Stomach (tissue), 9 donors: ENCODE measurements around the gene MCF2L. TPM values are rescaled to one million over a fixed set of nuclear protein-coding genes. Genes with fewer than 3 reads are reported as not detected.

Experiments
- DNase-seq, 2 donors: peaks; one replicate each; pipeline versions ENCODE4 v3.0.0 to v3.0.0-alpha.2; 2013 to 2019
- H3K27ac ChIP-seq, 5 donors: fragments of 200-600 bp in 4 of 5; sonication (generic) in 4 of 5; one replicate each; pipeline ENCODE4 v1.5.1; 2013 to 2019; ENCODE audit warnings: mild to moderate bottlenecking in 1 of 5, moderate library complexity in 1 of 5
- H3K27me3 ChIP-seq, 3 donors: fragments of 200-600 bp; sonication (generic); one replicate each; pipeline ENCODE4 v1.5.1; 2017 to 2019; ENCODE audit warnings: mixed run types in 1 of 3
- H3K36me3 ChIP-seq, 4 donors: fragments of 200-600 bp; sonication (generic); 1 replicate in 3 of 4; 2 replicates in 1 of 4; pipeline ENCODE4 v1.5.1; 2016 to 2019
- H3K4me1 ChIP-seq, 4 donors: fragments of 200-600 bp; sonication (generic); one replicate each; pipeline ENCODE4 v1.5.1; 2016 to 2019
- H3K4me3 ChIP-seq, 4 donors: fragments of 200-600 bp; sonication (generic) in 3 of 4; one replicate each; pipeline ENCODE4 v1.5.1; 2016 to 2019; ENCODE audit warnings: mild to moderate bottlenecking in 1 of 4
- H3K9me3 ChIP-seq, 4 donors: fragments of 200-600 bp; sonication (generic); one replicate each; pipeline ENCODE4 v1.5.1; 2016 to 2019
- EP300 ChIP-seq: sonication (generic); formaldehyde crosslinking; IDR thresholded peaks from one replicate; pipeline ENCODE4 v1.6.1; 2017; ENCODE audit warnings: antibody characterized with exemption
- POLR2A ChIP-seq, 4 donors: fragments of 450-650 bp; IDR thresholded peaks; one replicate each; pipeline ENCODE4 v1.6.1; 2016; ENCODE audit warnings: antibody characterized with exemption in 4 of 4, control low read depth in 2 of 4, mild to moderate bottlenecking in 1 of 4, moderate library complexity in 1 of 4
- POLR2AphosphoS5 ChIP-seq, 3 donors: sonication (generic); formaldehyde crosslinking; IDR thresholded peaks; one replicate each; pipeline ENCODE4 v1.6.1; 2016; ENCODE audit warnings: antibody characterized with exemption in 3 of 3
- WGBS, 5 donors: extraction: QIAGEN DNeasy Blood & Tissue Kit in 3 of 5; methylation state at CpG; one replicate each; pipeline versions ENCODE4 v1.1.5 to v1.1.7; 2013 to 2018; 5-methylcytosine and 5-hydroxymethylcytosine counted together
- intact Hi-C: fragments of 100-400 bp; cut with DNase I; formaldehyde crosslinking; loops from one replicate; pipeline ENCODE4 v1.15.1; 2023; ENCODE audit warnings: low total_unique reads
- polyA plus RNA-seq, 3 donors: library from polyadenylated mRNA; stranded (reverse); fragments of 200-250 nt; gene quantifications; one replicate each; pipeline ENCODE4 v1.2.3, GENCODE V29; 2013
- total RNA-seq, 5 donors: library from RNA; depleted of rRNA; stranded (reverse); fragments of >200 nt; gene quantifications; one replicate each; pipeline versions ENCODE4 v1.1.0 to v1.2.3, GENCODE V29; 2014 to 2016
- TF ChIP-seq, protein P1 (sequence below), 7 experiments: fragments of 450-650 bp in 4 of 7; fragments of 200-600 bp in 3 of 7; sonication (generic) in 3 of 7; IDR thresholded peaks; one replicate each; pipeline ENCODE4 v1.5.1; 2016 to 2019; ENCODE audit warnings: antibody characterized with exemption in 7 of 7, control low read depth in 2 of 7, mild to moderate bottlenecking in 1 of 7
- donor health status: healthy with polysubstance abuse.
- donor health status: Bipolar disorder and iron deficiency.
- donor health status: healthy.

The MCF2L gene
- total and polyA plus RNA-seq, 8 donors, result 10.8 to 363 (median 39.4) TPM

DNA sequence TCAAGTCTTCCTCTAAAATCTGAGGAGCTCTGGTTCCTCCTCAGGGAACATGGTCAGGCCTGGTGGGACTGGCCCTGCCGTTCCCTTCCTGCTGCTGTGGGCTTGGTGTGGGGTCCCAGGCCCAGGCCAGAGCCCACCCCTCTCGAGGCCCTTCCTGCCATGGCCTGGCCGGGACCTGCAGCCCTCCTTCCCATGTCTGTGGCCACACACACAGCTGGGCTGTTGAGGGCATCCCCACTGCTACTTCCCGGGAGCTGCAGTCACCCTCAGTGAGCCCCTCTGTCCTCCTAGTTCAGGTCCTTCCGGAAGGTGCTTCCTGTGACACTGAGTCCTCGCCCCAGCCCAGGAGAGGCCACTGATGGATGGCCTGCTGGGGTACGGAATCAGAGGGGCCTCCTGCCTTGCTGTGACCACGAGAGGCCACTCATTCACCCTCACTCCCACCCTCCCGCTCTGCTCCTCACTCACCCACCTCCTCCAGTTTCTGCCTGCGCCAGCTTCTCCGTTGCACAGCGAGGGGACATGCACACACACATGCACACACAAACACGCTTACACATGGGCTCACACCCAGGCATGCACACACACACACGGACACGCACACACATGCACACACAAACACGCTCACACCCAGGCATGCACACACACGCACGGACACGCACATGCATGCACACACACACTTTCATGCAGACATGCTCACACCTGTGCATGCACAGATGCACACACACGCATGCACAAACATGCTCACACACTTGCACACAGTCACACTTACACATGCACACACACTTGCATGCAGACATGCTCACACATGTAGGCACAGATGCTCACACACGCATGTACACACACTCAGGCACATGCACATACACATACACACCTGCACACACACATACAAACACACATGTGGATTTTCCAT lies 7.3 kb upstream of the MCF2L start:
- TF ChIP-seq EP300 (no peak), POLR2A (IDR thresholded peaks at IDR 0.05) (no peak), POLR2AphosphoS5 (IDR thresholded peaks at IDR 0.05) (no peak)
- TF ChIP-seq, protein P1, sequence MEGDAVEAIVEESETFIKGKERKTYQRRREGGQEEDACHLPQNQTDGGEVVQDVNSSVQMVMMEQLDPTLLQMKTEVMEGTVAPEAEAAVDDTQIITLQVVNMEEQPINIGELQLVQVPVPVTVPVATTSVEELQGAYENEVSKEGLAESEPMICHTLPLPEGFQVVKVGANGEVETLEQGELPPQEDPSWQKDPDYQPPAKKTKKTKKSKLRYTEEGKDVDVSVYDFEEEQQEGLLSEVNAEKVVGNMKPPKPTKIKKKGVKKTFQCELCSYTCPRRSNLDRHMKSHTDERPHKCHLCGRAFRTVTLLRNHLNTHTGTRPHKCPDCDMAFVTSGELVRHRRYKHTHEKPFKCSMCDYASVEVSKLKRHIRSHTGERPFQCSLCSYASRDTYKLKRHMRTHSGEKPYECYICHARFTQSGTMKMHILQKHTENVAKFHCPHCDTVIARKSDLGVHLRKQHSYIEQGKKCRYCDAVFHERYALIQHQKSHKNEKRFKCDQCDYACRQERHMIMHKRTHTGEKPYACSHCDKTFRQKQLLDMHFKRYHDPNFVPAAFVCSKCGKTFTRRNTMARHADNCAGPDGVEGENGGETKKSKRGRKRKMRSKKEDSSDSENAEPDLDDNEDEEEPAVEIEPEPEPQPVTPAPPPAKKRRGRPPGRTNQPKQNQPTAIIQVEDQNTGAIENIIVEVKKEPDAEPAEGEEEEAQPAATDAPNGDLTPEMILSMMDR (IDR thresholded peaks at IDR 0.05), result no peak
- Histone ChIP-seq H3K36me3 (no peaks in the 10 kb centered on the region), H3K27me3 (peaks cover 0 to 24% (median 0%) of the 10 kb centered on the region in 3 donors), H3K4me3 (no peak overlapping the region), H3K4me1 (peaks cover 0 to 9% (median 0%) of the 10 kb centered on the region in 4 donors), H3K27ac (no peak overlapping the region), H3K9me3 (no peaks in the 10 kb centered on the region)
- 78 to 86% (median 81%) methylated on average over 19 to 21 of the region's 21 CpGs for WGBS, 5 donors
- no peak for DNase-seq
- intact Hi-C loops, result no loop called here

DNA sequence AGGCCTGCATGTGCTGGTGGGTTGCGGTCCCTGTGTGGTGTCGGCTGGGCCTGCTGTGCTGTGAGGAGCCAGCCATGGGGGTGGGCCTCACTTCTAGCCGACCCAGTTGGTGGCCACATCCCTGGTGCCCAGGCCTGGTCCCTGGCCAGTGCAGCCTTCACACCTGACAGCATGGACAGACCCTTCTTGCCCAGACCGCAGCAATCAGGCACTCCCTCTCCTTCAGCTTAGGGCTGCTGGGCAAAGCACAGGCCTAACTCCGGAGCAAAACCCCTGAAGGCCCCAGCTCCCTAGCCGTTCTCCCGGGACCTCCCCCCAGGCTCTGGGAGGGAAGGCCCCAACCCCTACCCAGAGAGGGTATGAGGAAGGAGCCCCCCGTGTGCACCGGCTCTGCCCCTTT lies 6.6 kb upstream of the MCF2L start:
- Histone ChIP-seq H3K4me3 (no peak overlapping the region), H3K27me3 (peaks cover 0 to 25% (median 0%) of the 10 kb centered on the region in 3 donors), H3K36me3 (no peaks in the 10 kb centered on the region), H3K9me3 (no peaks in the 10 kb centered on the region), H3K27ac (no peak overlapping the region), H3K4me1 (peaks cover 0 to 5% (median 0%) of the 10 kb centered on the region in 4 donors)
- TF ChIP-seq POLR2A (IDR thresholded peaks at IDR 0.05) (no peak), EP300 (no peak), POLR2AphosphoS5 (IDR thresholded peaks at IDR 0.05) (no peak)
- TF ChIP-seq, protein P1 (IDR thresholded peaks at IDR 0.05), result no peak
- intact Hi-C loops, result no loop called here
- 53 to 84% (median 74%) methylated on average over 4 to 9 of the region's 9 CpGs for WGBS, 5 donors
- no peak for DNase-seq

DNA sequence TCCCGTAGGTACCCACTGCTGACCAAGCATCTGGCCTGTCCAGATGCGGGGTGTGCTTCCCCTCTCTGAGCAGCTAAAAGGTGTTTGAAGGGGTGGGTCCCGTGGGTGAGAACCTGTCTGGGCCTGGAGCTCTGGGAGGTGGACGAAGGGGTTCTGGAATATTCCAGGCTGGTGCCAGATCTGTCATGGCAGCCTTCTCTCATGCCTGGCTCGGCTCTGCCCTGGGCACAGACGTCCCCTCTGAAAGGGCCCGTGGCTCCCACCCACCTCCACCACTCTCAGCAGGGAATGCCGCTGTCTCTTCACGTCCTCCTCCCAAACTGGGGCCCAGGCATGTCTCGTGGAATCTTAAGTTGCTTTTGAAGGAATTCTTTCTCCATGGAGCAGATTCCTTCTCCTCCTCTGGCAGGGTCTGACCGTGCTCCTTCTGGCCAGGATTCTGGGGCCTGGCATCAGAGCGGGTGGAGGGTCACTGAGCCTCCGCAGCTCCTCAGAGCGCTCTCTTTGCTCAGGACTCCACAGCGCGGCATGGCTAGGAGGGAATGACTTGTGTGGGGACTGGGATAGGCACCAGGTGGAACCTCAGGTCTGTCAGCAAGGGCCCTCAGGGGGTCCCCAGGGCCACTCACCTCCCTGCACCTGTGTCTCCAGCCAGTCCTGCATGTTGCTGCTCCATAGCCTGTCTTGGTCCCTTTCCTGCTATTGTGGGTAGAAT lies 5.9 kb upstream of the MCF2L start:
- H3K9me3 ChIP-seq, result no peaks in the 10 kb centered on the region
- H3K27ac ChIP-seq, result no peak overlapping the region
- no peaks in the 10 kb centered on the region for H3K36me3 ChIP-seq
- H3K27me3 ChIP-seq, result peaks cover 0 to 31% (median 0%) of the 10 kb centered on the region in 3 donors
- DNase-seq, result no peak
- peaks cover 2 to 6% (median 4%) of the 10 kb centered on the region in 4 donors for H3K4me1 ChIP-seq
- intact Hi-C loops, result no loop called here
- no peak for TF ChIP-seq POLR2AphosphoS5 (IDR thresholded peaks at IDR 0.05)
- no peak for TF ChIP-seq POLR2A (IDR thresholded peaks at IDR 0.05)
- no peak for TF ChIP-seq EP300
- TF ChIP-seq, protein P1 (IDR thresholded peaks at IDR 0.05), result no peak
- no peak overlapping the region for H3K4me3 ChIP-seq
- 71 to 88% (median 79%) methylated on average over 11 to 16 of the region's 16 CpGs for WGBS, 5 donors

DNA sequence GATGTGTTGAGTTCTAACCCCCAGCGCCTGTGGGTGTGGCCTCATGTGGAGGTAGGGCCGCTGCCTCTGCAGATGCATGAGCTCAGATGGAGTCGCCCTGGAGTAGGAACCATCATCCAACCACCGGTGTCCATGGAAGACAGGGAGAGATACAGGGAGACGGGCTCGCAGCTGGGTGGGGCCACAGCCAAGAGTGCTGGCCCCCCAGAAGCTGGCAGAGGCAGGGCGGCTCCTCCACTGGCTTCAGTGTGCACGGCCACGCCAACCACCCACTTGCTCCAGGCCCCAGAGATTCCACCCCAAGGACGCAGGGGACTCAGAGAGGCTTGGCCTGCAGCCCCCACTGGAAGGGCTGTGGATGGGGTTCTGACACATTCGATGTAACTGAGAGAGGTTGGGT lies 5.4 kb upstream of the MCF2L start:
- Histone ChIP-seq H3K4me1 (peaks cover 8 to 12% (median 10%) of the 10 kb centered on the region in 4 donors), H3K27me3 (peaks cover 0 to 37% (median 2%) of the 10 kb centered on the region in 3 donors), H3K27ac (no peak overlapping the region), H3K36me3 (no peaks in the 10 kb centered on the region), H3K9me3 (no peaks in the 10 kb centered on the region), H3K4me3 (no peak overlapping the region)
- intact Hi-C loops, result no loop called here
- DNase-seq, result no peak
- TF ChIP-seq POLR2AphosphoS5 (IDR thresholded peaks at IDR 0.05) (no peak), EP300 (no peak), POLR2A (IDR thresholded peaks at IDR 0.05) (no peak)
- TF ChIP-seq, protein P1 (IDR thresholded peaks at IDR 0.05), result no peak
- WGBS, 5 donors, result 85 to 93% (median 93%) methylated on average over 9 to 11 of the region's 11 CpGs
